HG03159 (cell line): Measurements from ENCODE around the gene ETV5.

ENCODE experiments used
- ATAC-seq: cut with Tn5 transposase; IDR thresholded peaks from one replicate; pipeline ENCODE4 v1.9.1; 2021; ENCODE audit warnings: mild to moderate bottlenecking, moderate library complexity; ENCODE audit not compliant: unreplicated experiment

ETV5 gene

GRCh38 chr3:186097317-186097662 lies 11.6 kb downstream of the ETV5 start:
- ATAC-seq: no peak

- no peak for ATAC-seq
These were observed 12.6 kb downstream of the ETV5 start for GRCh38 chr3:186096290-186096689.

- ATAC-seq: no peak
These were observed 13.3 kb downstream of the ETV5 start for GRCh38 chr3:186095561-186096081.

- ATAC-seq: no peak
These were observed 14.0 kb downstream of the ETV5 start for GRCh38 chr3:186094696-186095425.

- no peak for ATAC-seq
These were observed 14.6 kb downstream of the ETV5 start for GRCh38 chr3:186094271-186094670.

GRCh38 chr3:186093271-186093900 lies 15.5 kb downstream of the ETV5 start:
- ATAC-seq: no peak

- no peak for ATAC-seq
These were observed 16.4 kb downstream of the ETV5 start for GRCh38 chr3:186092360-186093070.

GRCh38 chr3:186090901-186091300 lies 18.0 kb downstream of the ETV5 start:
- no peak for ATAC-seq

- no peak for ATAC-seq
These were observed 20.6 kb downstream of the ETV5 start for GRCh38 chr3:186088335-186088734.

GRCh38 chr3:186084264-186084663 lies 24.6 kb downstream of the ETV5 start:
- ATAC-seq: no peak

GRCh38 chr3:186083746-186084145 lies 25.1 kb downstream of the ETV5 start:
- ATAC-seq: no peak

- ATAC-seq: no peak
These were observed 26.7 kb downstream of the ETV5 start for GRCh38 chr3:186082150-186082549.

- ATAC-seq: no peak
These were observed 27.2 kb downstream of the ETV5 start for GRCh38 chr3:186081678-186082077.

- no peak for ATAC-seq
These were observed 27.9 kb downstream of the ETV5 start for GRCh38 chr3:186080849-186081438.

GRCh38 chr3:186079925-186080324 lies 29.0 kb downstream of the ETV5 start:
- ATAC-seq: no peak

- no peak for ATAC-seq
These were observed 31.4 kb downstream of the ETV5 start for GRCh38 chr3:186077466-186077865.

- no peak for ATAC-seq
These were observed 32.8 kb downstream of the ETV5 start for GRCh38 chr3:186075931-186076567.

GRCh38 chr3:186075489-186075888 lies 33.4 kb downstream of the ETV5 start:
- no peak for ATAC-seq

GRCh38 chr3:186073641-186074040 lies 35.2 kb downstream of the ETV5 start:
- no peak for ATAC-seq

GRCh38 chr3:186070996-186071395 lies 37.9 kb downstream of the ETV5 start:
- ATAC-seq: no peak

GRCh38 chr3:186070550-186070949 lies 38.3 kb downstream of the ETV5 start:
- ATAC-seq: no peak
